Stimulated activated naive CD8-positive, alpha-beta T cell treated with anti-CD3 and anti-CD28 coated beads, Interleukin-15, Interleukin-2, amounts not matched to agents 100 ng/mL and 50 ng/mL, for 24 hours (primary cell): Measurements from ENCODE around the gene DOCK3.

Experiments
- H3K27ac Mint-ChIP-seq: one replicate; pipeline ENCODE4 v1.8.0; 2021; ENCODE audit warnings: mild to moderate bottlenecking, mixed read lengths
- H3K27me3 Mint-ChIP-seq: one replicate; pipeline ENCODE4 v1.8.0; 2021; ENCODE audit warnings: mixed read lengths
- H3K36me3 Mint-ChIP-seq: one replicate; pipeline ENCODE4 v1.8.0; 2021; ENCODE audit warnings: low read depth, mixed read lengths
- H3K4me1 Mint-ChIP-seq: one replicate; pipeline ENCODE4 v1.8.0; 2021; ENCODE audit warnings: low read depth, mixed read lengths
- H3K4me3 Mint-ChIP-seq: one replicate; pipeline ENCODE4 v1.8.0; 2021; ENCODE audit warnings: mild to moderate bottlenecking, mixed read lengths
- H3K9me3 Mint-ChIP-seq: one replicate; pipeline ENCODE4 v1.8.0; 2021; ENCODE audit warnings: mixed read lengths

DOCK3 gene

GRCh38 chr3:51336261-51336660 is 661.5 kb downstream of the DOCK3 start:
- no peaks in the 10 kb centered on the region for H3K36me3 Mint-ChIP-seq
- peaks cover 4% of the 10 kb centered on the region for H3K4me1 Mint-ChIP-seq
- no peak overlapping the region for H3K4me3 Mint-ChIP-seq
- H3K27ac Mint-ChIP-seq: no peak overlapping the region
- H3K27me3 Mint-ChIP-seq: no peaks in the 10 kb centered on the region
- no peaks in the 10 kb centered on the region for H3K9me3 Mint-ChIP-seq

- Mint-ChIP-seq H3K4me3 (no peak overlapping the region), H3K36me3 (no peaks in the 10 kb centered on the region), H3K9me3 (no peaks in the 10 kb centered on the region), H3K27me3 (no peaks in the 10 kb centered on the region), H3K27ac (no peak overlapping the region), H3K4me1 (peaks cover 4% of the 10 kb centered on the region)
Measured at GRCh38 chr3:51337666-51338065, 662.9 kb downstream of the DOCK3 start.

GRCh38 chr3:51338632-51339031 is 663.9 kb downstream of the DOCK3 start:
- H3K27ac Mint-ChIP-seq: no peak overlapping the region
- H3K9me3 Mint-ChIP-seq: no peaks in the 10 kb centered on the region
- no peaks in the 10 kb centered on the region for H3K36me3 Mint-ChIP-seq

GRCh38 chr3:51340013-51340829 is 665.5 kb downstream of the DOCK3 start:
- H3K4me1 Mint-ChIP-seq: peaks cover 4% of the 10 kb centered on the region
- H3K9me3 Mint-ChIP-seq: no peaks in the 10 kb centered on the region
- H3K4me3 Mint-ChIP-seq: no peak overlapping the region
- no peaks in the 10 kb centered on the region for H3K36me3 Mint-ChIP-seq
- H3K27me3 Mint-ChIP-seq: no peaks in the 10 kb centered on the region
- H3K27ac Mint-ChIP-seq: no peak overlapping the region

More at GRCh38 chr3:51338632-51339031, 663.9 kb downstream of the DOCK3 start:
- Mint-ChIP-seq H3K27me3 (no peaks in the 10 kb centered on the region), H3K4me1 (peaks cover 4% of the 10 kb centered on the region), H3K4me3 (no peak overlapping the region)

- Mint-ChIP-seq H3K4me1 (peaks cover 4% of the 10 kb centered on the region), H3K9me3 (no peaks in the 10 kb centered on the region), H3K36me3 (no peaks in the 10 kb centered on the region), H3K27me3 (no peaks in the 10 kb centered on the region), H3K27ac (no peak overlapping the region), H3K4me3 (no peak overlapping the region)
Measured at GRCh38 chr3:51340989-51341636, 666.4 kb downstream of the DOCK3 start.

- Mint-ChIP-seq H3K4me1 (peaks cover 4% of the 10 kb centered on the region), H3K27ac (no peak overlapping the region), H3K4me3 (no peak overlapping the region), H3K27me3 (no peaks in the 10 kb centered on the region), H3K9me3 (no peaks in the 10 kb centered on the region), H3K36me3 (no peaks in the 10 kb centered on the region)
Measured at GRCh38 chr3:51343918-51344687, 669.4 kb downstream of the DOCK3 start.

- Mint-ChIP-seq H3K36me3 (no peaks in the 10 kb centered on the region), H3K4me1 (peaks cover 4% of the 10 kb centered on the region), H3K27me3 (no peaks in the 10 kb centered on the region), H3K27ac (no peak overlapping the region), H3K9me3 (no peaks in the 10 kb centered on the region), H3K4me3 (no peak overlapping the region)
Measured at GRCh38 chr3:51350751-51351150, 676.0 kb downstream of the DOCK3 start.

DNA sequence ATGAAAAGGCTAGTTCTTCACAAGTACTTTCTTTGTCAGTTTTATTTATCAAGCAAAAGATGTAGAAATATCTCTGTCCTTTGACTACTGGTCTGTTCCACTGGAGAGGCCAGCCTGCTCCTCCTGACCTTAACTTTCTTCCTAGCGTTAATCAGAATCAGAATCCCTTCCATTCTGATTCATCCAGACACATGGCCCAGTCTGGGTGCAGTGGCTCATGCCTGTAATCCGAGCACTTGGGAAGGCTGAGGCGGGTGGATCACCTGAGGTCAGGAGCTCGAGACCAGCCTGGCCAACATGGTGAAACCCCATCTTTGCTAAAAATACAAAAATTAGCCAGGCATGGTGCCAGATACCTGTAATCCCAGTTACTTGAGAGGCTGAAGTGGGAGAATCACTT is 678.4 kb downstream of the DOCK3 start:
- Mint-ChIP-seq H3K4me3 (no peak overlapping the region), H3K36me3 (no peaks in the 10 kb centered on the region), H3K27ac (no peak overlapping the region), H3K9me3 (no peaks in the 10 kb centered on the region), H3K27me3 (no peaks in the 10 kb centered on the region), H3K4me1 (peaks cover 4% of the 10 kb centered on the region)

- Mint-ChIP-seq H3K9me3 (no peaks in the 10 kb centered on the region), H3K27me3 (no peaks in the 10 kb centered on the region), H3K4me3 (no peak overlapping the region), H3K27ac (no peak overlapping the region), H3K36me3 (no peaks in the 10 kb centered on the region), H3K4me1 (peaks cover 4% of the 10 kb centered on the region)
Measured at GRCh38 chr3:51353691-51354090, 679.0 kb downstream of the DOCK3 start.

GRCh38 chr3:51354172-51354571 is 679.4 kb downstream of the DOCK3 start:
- Mint-ChIP-seq H3K27ac (no peak overlapping the region), H3K36me3 (no peaks in the 10 kb centered on the region), H3K4me3 (no peak overlapping the region), H3K9me3 (no peaks in the 10 kb centered on the region), H3K27me3 (no peaks in the 10 kb centered on the region), H3K4me1 (peaks cover 4% of the 10 kb centered on the region)

- peaks cover 4% of the 10 kb centered on the region for H3K4me1 Mint-ChIP-seq
- no peaks in the 10 kb centered on the region for H3K27me3 Mint-ChIP-seq
- H3K9me3 Mint-ChIP-seq: no peaks in the 10 kb centered on the region
- H3K36me3 Mint-ChIP-seq: no peaks in the 10 kb centered on the region
- no peak overlapping the region for H3K27ac Mint-ChIP-seq
- H3K4me3 Mint-ChIP-seq: no peak overlapping the region
Measured at GRCh38 chr3:51354731-51355615, 680.2 kb downstream of the DOCK3 start.

- Mint-ChIP-seq H3K4me3 (no peak overlapping the region), H3K4me1 (peaks cover 4% of the 10 kb centered on the region), H3K27ac (no peak overlapping the region), H3K9me3 (no peaks in the 10 kb centered on the region), H3K27me3 (no peaks in the 10 kb centered on the region), H3K36me3 (no peaks in the 10 kb centered on the region)
Measured at GRCh38 chr3:51355891-51356578, 681.3 kb downstream of the DOCK3 start.

GRCh38 chr3:51357856-51358255 is 683.1 kb downstream of the DOCK3 start:
- Mint-ChIP-seq H3K4me1 (peaks cover 4% of the 10 kb centered on the region), H3K27ac (no peak overlapping the region), H3K27me3 (no peaks in the 10 kb centered on the region), H3K4me3 (no peak overlapping the region), H3K36me3 (no peaks in the 10 kb centered on the region), H3K9me3 (no peaks in the 10 kb centered on the region)

- H3K27me3 Mint-ChIP-seq: no peaks in the 10 kb centered on the region
- no peaks in the 10 kb centered on the region for H3K36me3 Mint-ChIP-seq
- H3K9me3 Mint-ChIP-seq: no peaks in the 10 kb centered on the region
- H3K4me1 Mint-ChIP-seq: peaks cover 4% of the 10 kb centered on the region
- H3K27ac Mint-ChIP-seq: no peak overlapping the region
- H3K4me3 Mint-ChIP-seq: no peak overlapping the region
Measured at GRCh38 chr3:51358981-51359380, 684.3 kb downstream of the DOCK3 start.
